Erythroblast (primary cell): ENCODE results near the gene PFKFB3.

ENCODE experiments used
- GATA1 ChIP-seq: IDR thresholded peaks from 2 replicates; pipeline ENCODE4 v1.6.1; 2011; ENCODE audit warnings: low read depth, mild to moderate bottlenecking, control low read depth, low read length, moderate library complexity
- POLR2A ChIP-seq: IDR thresholded peaks from 2 replicates; pipeline ENCODE4 v1.6.1; 2011; ENCODE audit warnings: mild to moderate bottlenecking, low read length

DNA sequence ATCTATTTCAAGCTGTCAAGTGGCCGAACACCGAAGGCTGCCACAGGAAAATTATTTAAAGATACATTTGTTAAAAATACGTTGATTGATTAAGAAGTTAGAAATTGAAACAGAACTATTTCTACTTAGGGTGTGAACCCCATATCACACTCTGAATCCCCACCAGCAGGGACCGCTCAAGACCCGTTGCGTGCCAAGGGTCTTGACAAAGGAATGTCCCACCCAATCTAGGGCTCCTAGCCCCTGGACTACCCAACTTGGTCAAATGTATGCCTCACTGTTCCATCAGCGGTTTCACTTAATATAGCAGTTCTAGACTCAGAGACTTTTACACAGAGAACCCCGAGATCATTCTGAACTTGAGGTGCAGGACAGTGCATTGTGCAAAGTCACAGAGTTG is 11.6 kb upstream of the PFKFB3 start:
- TF ChIP-seq POLR2A (no peak), GATA1 (no peak)
